Amniotic stem cell (primary cell): Measurements from ENCODE around the gene DENND1A.

Experiments used
- DNase-seq: peaks from one replicate; lab custom pipeline; 2025; lab: John Stamatoyannopoulos, UW

Gene DENND1A

GRCh38 chr9:123617952-123618678 is 311.8 kb downstream of the DENND1A start:
- DNase-seq = no peak

DNA sequence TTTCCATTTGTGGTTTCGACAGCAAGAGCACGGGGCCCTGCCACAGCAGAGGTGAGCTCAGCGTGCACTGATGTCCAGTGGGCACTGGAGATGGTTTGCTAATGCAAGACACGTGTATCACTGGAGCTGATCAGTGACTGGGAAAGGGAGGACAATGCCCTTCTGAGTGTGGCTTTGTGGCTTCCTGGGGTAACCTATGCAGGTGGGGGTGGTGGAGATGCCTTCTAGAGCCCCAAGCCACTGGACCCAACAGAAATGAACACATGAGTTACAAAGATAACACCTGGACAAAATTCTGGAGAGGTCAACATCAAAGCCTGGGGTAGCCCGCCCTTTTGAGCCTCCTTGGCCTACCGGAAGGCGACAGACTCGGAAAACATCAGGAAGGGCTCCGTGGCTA is 312.6 kb downstream of the DENND1A start:
- DNase-seq = no peak

DNA sequence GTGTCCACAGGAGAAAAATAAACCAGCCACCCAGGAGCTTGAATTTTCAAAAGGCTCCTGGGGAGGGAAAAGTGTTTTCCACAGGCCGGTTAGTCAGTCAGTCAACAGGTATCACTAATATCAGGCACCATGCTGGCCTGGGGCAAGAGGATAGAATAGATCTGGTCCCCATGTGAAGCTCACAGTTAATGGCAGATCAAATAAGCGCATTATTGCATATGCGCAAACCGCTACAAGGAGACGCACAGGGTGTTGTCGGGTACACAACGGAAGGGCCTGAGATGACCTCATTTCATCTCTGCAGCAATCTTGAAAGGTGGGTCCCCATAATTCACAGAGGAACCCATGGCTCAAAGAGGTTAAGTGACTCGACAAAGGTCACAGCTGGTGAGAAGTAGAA is 313.2 kb downstream of the DENND1A start:
- DNase-seq = no peak

GRCh38 chr9:123615381-123615780 is 314.5 kb downstream of the DENND1A start:
- no peak for DNase-seq

GRCh38 chr9:123614306-123615263 is 315.3 kb downstream of the DENND1A start:
- DNase-seq = no peak

DNA sequence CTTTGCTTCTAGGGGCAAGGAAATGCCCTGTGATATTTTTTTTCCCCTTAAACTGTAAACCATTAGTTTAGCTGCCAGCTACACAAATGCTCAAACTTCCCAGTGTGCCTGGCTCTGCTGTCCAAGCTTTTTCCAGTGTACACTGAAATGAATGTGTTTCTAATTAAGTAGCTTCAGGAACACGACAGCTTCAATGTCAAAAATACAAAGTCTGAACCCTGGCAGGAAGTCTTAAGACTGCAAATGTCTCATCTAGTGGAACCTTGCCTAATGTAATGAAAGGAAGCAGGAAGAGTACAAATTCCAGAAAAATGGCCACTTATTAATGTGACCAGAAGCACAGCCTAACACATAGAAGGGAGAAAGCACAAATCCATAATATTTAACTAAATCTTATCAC is 318.7 kb downstream of the DENND1A start:
- DNase-seq = no peak

DNA sequence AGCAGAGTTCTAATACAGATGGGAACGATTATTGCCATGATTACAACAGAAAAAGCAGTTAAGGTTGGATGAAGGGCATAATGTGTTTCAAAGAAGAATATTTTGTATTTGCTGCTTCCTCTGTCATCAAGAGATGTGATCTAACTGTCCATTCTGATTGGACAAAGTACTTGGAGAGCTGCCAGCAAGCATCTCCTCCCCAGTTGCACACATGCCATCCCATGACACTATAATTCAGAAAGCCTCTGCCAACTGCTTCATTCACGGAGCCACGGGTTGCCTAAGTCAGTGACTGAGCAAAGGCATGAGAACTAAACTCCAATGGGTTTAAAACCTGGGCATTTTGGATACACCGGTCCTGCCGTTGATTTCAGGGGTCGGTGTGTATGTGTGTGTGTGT is 320.1 kb downstream of the DENND1A start:
- DNase-seq = no peak

GRCh38 chr9:123608104-123608503 is 321.8 kb downstream of the DENND1A start:
- DNase-seq = no peak

DNA sequence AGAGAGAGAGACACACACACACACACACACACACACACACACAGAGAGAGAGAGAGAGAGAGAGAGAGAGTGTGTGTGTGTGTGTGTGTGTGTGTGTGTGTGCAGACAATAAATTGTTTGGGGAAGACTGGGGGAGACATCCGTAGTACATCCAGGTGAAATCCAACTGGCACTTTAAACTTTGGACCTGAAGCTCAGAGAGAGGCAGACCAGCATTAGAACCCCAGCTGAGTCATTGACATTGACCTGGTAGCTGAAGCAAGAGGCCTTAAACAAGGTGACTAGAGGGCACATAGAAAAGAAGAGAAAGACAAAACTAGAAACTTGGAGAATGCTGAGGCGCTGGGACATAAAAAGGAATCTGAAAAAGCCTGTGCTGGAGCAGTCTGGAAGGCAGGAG is 322.4 kb downstream of the DENND1A start:
- no peak for DNase-seq

GRCh38 chr9:123606141-123606540 is 323.8 kb downstream of the DENND1A start:
- no peak for DNase-seq

DNA sequence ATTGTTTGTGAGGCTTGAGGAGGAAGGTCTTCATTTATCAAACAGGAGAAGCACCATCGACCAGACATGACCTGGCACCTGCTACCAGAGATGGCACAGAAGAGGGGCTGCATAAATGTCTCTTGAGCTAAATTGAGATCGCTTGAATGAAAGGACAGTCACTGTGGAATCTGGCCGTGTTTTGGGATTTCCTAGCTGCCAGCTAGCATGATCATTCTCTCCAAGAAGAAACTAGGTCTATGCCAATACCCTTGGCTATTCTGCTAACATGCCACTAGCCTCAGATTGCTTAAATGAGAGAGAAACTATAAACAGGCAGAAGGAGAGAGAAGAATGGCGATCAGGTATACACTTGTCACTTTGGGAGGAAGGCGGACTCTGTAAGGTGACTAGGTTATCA is 324.6 kb downstream of the DENND1A start:
- no peak for DNase-seq

GRCh38 chr9:123604861-123605260 is 325.1 kb downstream of the DENND1A start:
- DNase-seq = no peak

DNA sequence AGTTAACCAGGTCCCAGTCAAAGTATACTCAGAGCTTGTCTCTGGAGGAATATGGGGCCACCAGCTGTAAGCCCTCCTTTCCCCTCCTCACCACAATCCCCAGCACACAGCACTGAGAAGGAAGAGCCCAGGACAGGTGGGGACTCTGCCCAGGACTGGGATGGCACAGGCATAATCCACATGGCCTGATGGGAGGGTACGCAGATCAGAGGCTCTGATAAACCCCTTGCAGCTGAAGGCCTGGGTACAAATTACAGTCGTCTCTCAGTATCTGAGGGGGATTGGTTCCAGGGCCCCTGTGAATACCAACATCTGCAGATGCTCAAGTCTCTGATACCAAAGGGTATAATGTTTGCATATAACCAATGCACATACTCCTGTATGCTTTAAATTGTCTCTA is 328.1 kb downstream of the DENND1A start:
- no peak for DNase-seq

DNA sequence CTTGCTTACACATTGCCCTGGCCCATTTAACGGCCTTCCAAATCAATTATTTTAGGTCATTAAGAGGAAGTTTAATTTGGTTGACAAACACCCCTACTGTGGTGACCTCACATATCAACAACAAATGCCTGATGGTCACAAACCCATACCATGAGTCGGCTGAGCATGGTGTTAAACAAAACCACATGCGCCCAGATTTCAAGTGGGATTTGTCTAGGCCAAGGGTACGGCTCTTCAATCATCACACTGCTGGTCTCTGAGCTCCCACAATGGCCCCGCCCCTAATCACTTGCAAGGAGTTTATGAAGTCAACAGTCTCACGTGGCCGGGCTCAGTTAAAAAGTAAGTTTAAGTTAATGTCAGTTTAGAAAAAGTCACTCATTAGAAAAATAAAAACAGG is 330.1 kb downstream of the DENND1A start:
- no peak for DNase-seq

DNA sequence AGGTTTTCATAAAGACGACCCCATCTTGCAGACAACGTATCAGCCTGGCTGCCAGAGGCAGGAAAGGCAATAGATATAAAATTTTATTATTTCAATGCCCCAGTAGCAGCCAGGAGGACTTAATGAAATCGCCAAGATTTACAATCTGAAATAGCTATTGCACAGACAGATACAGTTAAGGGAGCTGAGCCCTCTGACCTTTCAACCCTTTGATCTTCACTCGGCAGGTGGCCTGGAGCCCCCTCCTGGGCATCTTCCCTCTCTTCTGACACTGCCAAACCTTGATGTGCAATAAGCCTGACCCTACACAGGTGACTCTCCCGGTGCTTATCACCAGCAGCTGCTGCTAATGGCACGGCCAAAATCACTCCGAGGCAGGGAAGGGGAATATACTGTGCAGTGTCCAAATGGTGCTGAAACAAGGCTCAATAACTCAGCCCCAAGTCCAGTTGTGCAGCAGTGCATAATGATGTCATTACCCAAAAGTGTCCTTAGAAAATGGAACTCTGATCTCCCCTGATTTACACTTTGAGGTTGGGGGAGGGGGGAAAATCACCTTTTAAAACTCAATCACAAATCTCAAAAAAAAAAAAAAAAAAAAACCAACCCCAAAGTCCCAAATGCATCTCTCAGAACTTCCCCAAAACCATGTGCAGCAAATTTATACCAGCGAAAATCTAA is 331.9 kb downstream of the DENND1A start:
- DNase-seq = no peak

DNA sequence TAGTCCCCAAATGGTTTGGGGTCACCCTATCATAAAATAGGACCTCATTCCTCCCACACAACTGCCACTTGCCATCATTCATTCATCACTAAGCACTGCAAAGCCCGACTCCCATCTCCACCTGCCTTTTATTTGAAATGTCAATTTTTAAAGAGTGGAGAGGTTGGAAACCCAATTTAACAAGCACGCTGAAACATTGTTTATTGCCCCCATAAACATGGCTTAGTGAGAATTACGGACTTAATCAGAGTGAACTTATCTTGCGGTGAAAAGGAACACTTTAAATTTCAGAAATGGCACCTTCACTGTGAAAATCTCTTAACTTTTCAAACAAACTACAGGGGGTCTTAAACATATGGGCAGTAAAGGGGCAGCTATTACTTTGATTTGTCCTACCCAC is 332.9 kb downstream of the DENND1A start:
- no peak for DNase-seq

- no peak for DNase-seq
These were observed 338.6 kb downstream of the DENND1A start for GRCh38 chr9:123591283-123591682.

DNA sequence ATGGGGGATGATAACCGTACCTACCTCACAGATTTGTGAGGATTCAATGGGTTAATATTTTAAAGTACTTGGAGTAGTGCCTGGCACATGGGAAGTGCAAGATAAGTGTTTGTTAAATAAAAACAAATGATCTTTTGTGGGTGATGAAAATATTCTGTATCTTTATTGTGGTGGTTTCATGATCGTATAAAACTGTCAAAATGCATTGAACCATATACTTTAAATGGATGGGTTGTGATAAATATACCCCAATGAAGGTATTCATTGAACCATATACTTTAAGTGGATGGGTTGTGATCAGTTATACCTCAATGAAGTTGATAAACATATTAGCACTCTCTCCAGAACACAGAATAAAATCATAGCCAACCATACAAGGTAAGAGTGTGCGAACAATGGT is 339.4 kb downstream of the DENND1A start:
- no peak for DNase-seq

DNA sequence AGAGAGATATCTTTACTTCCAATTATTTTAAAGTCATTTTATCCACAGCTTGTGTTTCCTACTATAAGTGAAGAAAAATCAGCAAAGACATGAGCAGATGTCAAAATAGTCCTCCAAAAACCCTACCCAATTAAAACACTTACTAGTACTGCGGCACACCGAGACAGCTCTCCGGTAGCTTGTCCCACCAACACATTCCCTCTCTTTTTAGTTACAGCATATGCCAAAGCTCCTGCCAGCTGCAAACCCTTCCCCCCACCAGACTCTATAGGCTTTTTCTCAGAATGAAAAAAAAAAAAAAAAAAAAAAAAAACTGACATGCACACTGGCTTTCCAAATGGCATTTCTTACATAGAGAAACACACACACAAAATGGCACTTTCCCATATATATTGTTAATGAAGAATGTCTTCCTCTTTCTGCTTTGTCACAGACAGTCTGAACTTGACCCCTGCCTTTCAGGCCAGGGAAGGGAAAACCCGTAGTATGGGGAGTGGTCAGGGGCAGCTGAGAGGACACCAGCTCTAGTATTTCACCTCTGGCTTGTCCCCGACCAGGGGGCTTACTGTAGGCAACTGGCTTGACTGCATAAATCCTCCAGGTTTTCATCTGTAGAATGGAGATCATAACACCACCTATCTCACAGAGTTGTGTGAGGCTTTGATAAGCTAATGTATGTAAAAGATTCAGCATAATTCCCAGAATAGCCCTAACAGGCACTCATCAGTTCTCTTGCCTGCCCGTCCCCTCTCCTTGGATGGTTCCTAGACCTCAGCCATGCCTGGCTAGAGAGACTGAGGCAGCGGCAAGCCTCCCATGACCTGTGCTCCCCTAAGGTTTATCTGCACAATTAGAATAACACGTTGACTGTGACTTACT is 340.3 kb downstream of the DENND1A start:
- DNase-seq = no peak

DNA sequence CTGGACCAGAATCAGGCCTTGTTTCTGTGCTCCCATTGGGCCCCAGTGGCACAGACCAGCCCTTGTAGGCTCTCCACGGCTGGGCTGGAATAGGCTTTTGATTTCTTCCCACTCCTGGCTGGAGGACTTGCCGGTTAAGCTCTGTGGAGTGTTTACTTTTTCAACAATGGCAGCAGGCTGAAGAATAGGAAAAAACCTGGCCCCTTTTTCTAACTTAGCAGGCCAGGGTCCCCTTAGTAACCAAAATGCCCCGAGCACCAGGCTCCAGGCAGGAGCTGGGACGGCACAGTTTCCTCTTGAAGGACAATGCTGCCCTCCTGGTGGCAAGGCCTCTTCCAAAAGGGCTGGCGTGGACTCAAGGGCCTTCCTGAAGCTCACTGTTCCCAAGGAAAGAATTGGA is 343.7 kb downstream of the DENND1A start:
- DNase-seq = no peak
